T-helper 9 cell (primary cell): Measurements from ENCODE around the gene PIK3R6.
"Not testable (repeated sequence)": the region's sequence is repeated elsewhere in the genome, so short reads cannot be mapped to it uniquely, and the experiment has no call there.

Experiments
- DNase-seq: peaks from one replicate; pipeline ENCODE4 v3.0.0-alpha.2; 2020

Gene PIK3R6

GRCh38 chr17:8872036-8872704 is 4.7 kb upstream of the PIK3R6 start:
- DNase-seq, result no peak

GRCh38 chr17:8871081-8871581 is 3.7 kb upstream of the PIK3R6 start:
- no peak for DNase-seq

GRCh38 chr17:8870406-8871040 is 3.0 kb upstream of the PIK3R6 start:
- DNase-seq, result no peak

- DNase-seq, result no peak
Measured at GRCh38 chr17:8869114-8869815, 1.8 kb upstream of the PIK3R6 start.

- no peak for DNase-seq
Measured at GRCh38 chr17:8868529-8868951, 1.1 kb upstream of the PIK3R6 start.

GRCh38 chr17:8868092-8868491 is 618 bp upstream of the PIK3R6 start:
- no peak for DNase-seq

GRCh38 chr17:8865811-8866210 is 1.7 kb downstream of the PIK3R6 start:
- DNase-seq, result no peak

- DNase-seq, result no peak
Measured at GRCh38 chr17:8865385-8865784, 2.1 kb downstream of the PIK3R6 start.

GRCh38 chr17:8862213-8863056 is 5.0 kb downstream of the PIK3R6 start:
- no peak for DNase-seq

GRCh38 chr17:8861495-8862181 is 5.8 kb downstream of the PIK3R6 start:
- DNase-seq, result no peak

- DNase-seq, result no peak
Measured at GRCh38 chr17:8859804-8860430, 7.6 kb downstream of the PIK3R6 start.

GRCh38 chr17:8859027-8859803 is 8.3 kb downstream of the PIK3R6 start:
- no peak for DNase-seq

GRCh38 chr17:8857919-8858318 is 9.6 kb downstream of the PIK3R6 start:
- no peak for DNase-seq

GRCh38 chr17:8856869-8857575 is 10.5 kb downstream of the PIK3R6 start:
- no peak for DNase-seq

GRCh38 chr17:8856205-8856603 is 11.3 kb downstream of the PIK3R6 start:
- DNase-seq, result not testable (repeated sequence)

- no peak for DNase-seq
Measured at GRCh38 chr17:8855477-8856204, 11.8 kb downstream of the PIK3R6 start.

- no peak for DNase-seq
Measured at GRCh38 chr17:8851600-8851999, 15.9 kb downstream of the PIK3R6 start.

- DNase-seq, result no peak
Measured at GRCh38 chr17:8849311-8850041, 18.0 kb downstream of the PIK3R6 start.

GRCh38 chr17:8847891-8848290 is 19.6 kb downstream of the PIK3R6 start:
- no peak for DNase-seq
